Neural progenitor cell (in vitro differentiated cells): ENCODE results near the gene HIGD1C.

Source experiments
- EZH2 ChIP-seq: fragments of 200-600 bp; sonication (generic); IDR thresholded peaks from 2 replicates; pipeline ENCODE4 v1.6.1; 2017; ENCODE audit warnings: antibody characterized with exemption, mild to moderate bottlenecking, moderate library complexity
- TF ChIP-seq, protein P1 (sequence below): fragments of 200-600 bp; sonication (generic); IDR thresholded peaks from 2 replicates; pipeline ENCODE4 v1.5.1; 2017; ENCODE audit warnings: antibody characterized with exemption, mild to moderate bottlenecking

GRCh38 chr12:51019927-51020326, 67.6 kb downstream of the HIGD1C start:
- TF ChIP-seq EZH2 = no peak
- TF ChIP-seq, protein P1, sequence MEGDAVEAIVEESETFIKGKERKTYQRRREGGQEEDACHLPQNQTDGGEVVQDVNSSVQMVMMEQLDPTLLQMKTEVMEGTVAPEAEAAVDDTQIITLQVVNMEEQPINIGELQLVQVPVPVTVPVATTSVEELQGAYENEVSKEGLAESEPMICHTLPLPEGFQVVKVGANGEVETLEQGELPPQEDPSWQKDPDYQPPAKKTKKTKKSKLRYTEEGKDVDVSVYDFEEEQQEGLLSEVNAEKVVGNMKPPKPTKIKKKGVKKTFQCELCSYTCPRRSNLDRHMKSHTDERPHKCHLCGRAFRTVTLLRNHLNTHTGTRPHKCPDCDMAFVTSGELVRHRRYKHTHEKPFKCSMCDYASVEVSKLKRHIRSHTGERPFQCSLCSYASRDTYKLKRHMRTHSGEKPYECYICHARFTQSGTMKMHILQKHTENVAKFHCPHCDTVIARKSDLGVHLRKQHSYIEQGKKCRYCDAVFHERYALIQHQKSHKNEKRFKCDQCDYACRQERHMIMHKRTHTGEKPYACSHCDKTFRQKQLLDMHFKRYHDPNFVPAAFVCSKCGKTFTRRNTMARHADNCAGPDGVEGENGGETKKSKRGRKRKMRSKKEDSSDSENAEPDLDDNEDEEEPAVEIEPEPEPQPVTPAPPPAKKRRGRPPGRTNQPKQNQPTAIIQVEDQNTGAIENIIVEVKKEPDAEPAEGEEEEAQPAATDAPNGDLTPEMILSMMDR = no peak
